Neural progenitor cell (in vitro differentiated cells): ENCODE measurements around the gene ANKRD30B.

Experiments
- EZH2 ChIP-seq: fragments of 200-600 bp; sonication (generic); IDR thresholded peaks from 2 replicates; pipeline ENCODE4 v1.6.1; 2017; ENCODE audit warnings: antibody characterized with exemption, mild to moderate bottlenecking, moderate library complexity
- TF ChIP-seq, protein P1 (sequence below): fragments of 200-600 bp; sonication (generic); IDR thresholded peaks from 2 replicates; pipeline ENCODE4 v1.5.1; 2017; ENCODE audit warnings: antibody characterized with exemption, mild to moderate bottlenecking

- TF ChIP-seq, protein P1, sequence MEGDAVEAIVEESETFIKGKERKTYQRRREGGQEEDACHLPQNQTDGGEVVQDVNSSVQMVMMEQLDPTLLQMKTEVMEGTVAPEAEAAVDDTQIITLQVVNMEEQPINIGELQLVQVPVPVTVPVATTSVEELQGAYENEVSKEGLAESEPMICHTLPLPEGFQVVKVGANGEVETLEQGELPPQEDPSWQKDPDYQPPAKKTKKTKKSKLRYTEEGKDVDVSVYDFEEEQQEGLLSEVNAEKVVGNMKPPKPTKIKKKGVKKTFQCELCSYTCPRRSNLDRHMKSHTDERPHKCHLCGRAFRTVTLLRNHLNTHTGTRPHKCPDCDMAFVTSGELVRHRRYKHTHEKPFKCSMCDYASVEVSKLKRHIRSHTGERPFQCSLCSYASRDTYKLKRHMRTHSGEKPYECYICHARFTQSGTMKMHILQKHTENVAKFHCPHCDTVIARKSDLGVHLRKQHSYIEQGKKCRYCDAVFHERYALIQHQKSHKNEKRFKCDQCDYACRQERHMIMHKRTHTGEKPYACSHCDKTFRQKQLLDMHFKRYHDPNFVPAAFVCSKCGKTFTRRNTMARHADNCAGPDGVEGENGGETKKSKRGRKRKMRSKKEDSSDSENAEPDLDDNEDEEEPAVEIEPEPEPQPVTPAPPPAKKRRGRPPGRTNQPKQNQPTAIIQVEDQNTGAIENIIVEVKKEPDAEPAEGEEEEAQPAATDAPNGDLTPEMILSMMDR, result no peak
- TF ChIP-seq EZH2, result no peak
Observed at GRCh38 chr18:14767474-14767873, 19.5 kb downstream of the ANKRD30B start.
